K562 (cell line): ENCODE measurements around the gene MYRIP. TPM values are rescaled to one million over a fixed set of nuclear protein-coding genes. Genes with fewer than 3 reads are reported as not detected.
A peak's percentile ranks its signal among the peaks of the same experiment; 100 is the strongest.

Experiments
- ATF2 ChIP-seq: sonication (generic); formaldehyde crosslinking; IDR thresholded peaks from 2 replicates; pipeline ENCODE4 v1.8.1; 2022; ENCODE audit warnings: missing genetic modification reagents
- BCL6 ChIP-seq: fragments of 250-450 bp; sonication (Bioruptor Pico); IDR thresholded peaks from 2 replicates; pipeline ENCODE4 v1.4.0; 2020
- CCNT2 ChIP-seq: IDR thresholded peaks from 2 replicates; pipeline ENCODE4 v1.6.1; 2011; ENCODE audit warnings: borderline replicate concordance, low read depth, mild to moderate bottlenecking, moderate library complexity, mixed read lengths, low read length; ENCODE audit not compliant: insufficient read length; ENCODE audit errors: extremely low read depth
- CTCFL ChIP-seq: IDR thresholded peaks from 2 replicates; pipeline ENCODE4 v1.6.1; 2011; ENCODE audit warnings: borderline replicate concordance, low read depth, mild to moderate bottlenecking, moderate library complexity, low read length; ENCODE audit not compliant: insufficient read depth, poor library complexity, severe bottlenecking
- HOMEZ ChIP-seq: fragments of 250-450 bp; sonication (Bioruptor Pico); IDR thresholded peaks from 2 replicates; pipeline ENCODE4 v1.4.0; 2020; ENCODE audit warnings: mild to moderate bottlenecking, moderate library complexity
- L3MBTL2 ChIP-seq: fragments of 450-650 bp; IDR thresholded peaks from 2 replicates; pipeline ENCODE4 v1.6.1; 2016; ENCODE audit warnings: mild to moderate bottlenecking, moderate library complexity
- MTF1 ChIP-seq: fragments of 250-450 bp; sonication (Bioruptor Pico); IDR thresholded peaks from 2 replicates; pipeline ENCODE4 v1.9.0; 2021; ENCODE audit warnings: moderate library complexity, mild to moderate bottlenecking, inconsistent platforms, borderline replicate concordance
- RCOR1 ChIP-seq, 2 experiments: IDR thresholded peaks; 2 replicates each; pipeline ENCODE4 v1.6.1; 2012; ENCODE audit warnings: low read depth in 2 of 2, low read length in 2 of 2, borderline replicate concordance in 1 of 2, improper control_type of control experiment in 1 of 2
- SMAD4 ChIP-seq: fragments of 250-450 bp; sonication (Bioruptor Pico); conservative IDR thresholded peaks from 2 replicates; pipeline ENCODE4 v1.8.0; 2021; ENCODE audit warnings: inconsistent platforms, mild to moderate bottlenecking, moderate library complexity
- SPI1 ChIP-seq: IDR thresholded peaks from 2 replicates; pipeline ENCODE4 v1.6.1; 2011; ENCODE audit warnings: low read depth, low read length, control low read depth, borderline replicate concordance
- U2AF1 ChIP-seq: fragments of 200-400 bp; formaldehyde crosslinking; optimal IDR thresholded peaks from 2 replicates; pipeline ENCODE3; 2017; ENCODE audit warnings: mild to moderate bottlenecking, low read depth, low read length, moderate library complexity
- XRCC5 ChIP-seq: fragments of 200-400 bp; formaldehyde crosslinking; IDR thresholded peaks from 2 replicates; pipeline ENCODE4 v1.6.1; 2017; ENCODE audit warnings: low read depth, mild to moderate bottlenecking, low read length
- ZNF280B ChIP-seq: fragments of 250-450 bp; sonication (Bioruptor Pico); IDR thresholded peaks from 2 replicates; pipeline ENCODE4 v1.5.1; 2021; ENCODE audit warnings: mild to moderate bottlenecking
- ZNF609 ChIP-seq: sonication (generic); formaldehyde crosslinking; IDR thresholded peaks from 2 replicates; pipeline ENCODE4 v1.8.1; 2023; ENCODE audit warnings: missing genetic modification reagents, mild to moderate bottlenecking, borderline replicate concordance
- polyA plus RNA-seq, 8 experiments: library from polyadenylated mRNA; depleted of rRNA in 4 of 8; stranded (reverse) in 5 of 8; unstranded in 3 of 8; fragments of >200 nt; fragmentation: Nextera tagmentation in 2 of 8; fragmentation: Illumina TruSeq in 1 of 8; extraction: Ambion mirVana in 2 of 8; extraction: Trizol in 1 of 8; gene quantifications; 2 replicates each; pipeline versions ENCODE4 v1.2.1 to v1.2.3, GENCODE V29; 2011 to 2014; ENCODE audit warnings: inconsistent platforms in 1 of 8, missing spikeins in 1 of 8
- total RNA-seq, 7 experiments: library from RNA; depleted of rRNA in 6 of 7; stranded (reverse); fragments of >200 nt in 6 of 7; fragmentation: Illumina TruSeq in 2 of 7; extraction: Trizol in 2 of 7; gene quantifications; 2 replicates each; pipeline versions ENCODE4 v1.2.1 to v1.2.3, GENCODE V29; 2011 to 2021; ENCODE audit warnings: low replicate concordance in 1 of 7

MYRIP gene
- total and polyA plus RNA-seq, 9 of the 15 experiments (the other 6 are each of a cell fraction or from before 2014, with no cell fraction given): 0.03 to 0.12 TPM; not detected in 7

GRCh38 chr3:39809181-39809994 is at the start of gene MYRIP (continued):
- no peak for TF ChIP-seq U2AF1
- peak; percentile 87 for TF ChIP-seq L3MBTL2
- peak in 1 of 2 experiments; percentile 28; a peak in 1 of 4 replicates for TF ChIP-seq RCOR1 (IDR thresholded peaks at IDR 0.05; ENCODE audit: borderline replicate concordance in 1 of 2, low read depth in 2 of 2, low read length in 2 of 2)
- peak; percentile 20 for TF ChIP-seq CTCFL
- TF ChIP-seq ATF2 (CRISPR knock-in tag): no peak
- TF ChIP-seq ZNF609 (CRISPR knock-in tag): no peak
- TF ChIP-seq CCNT2: peak; percentile 79
- TF ChIP-seq MTF1 (CRISPR knock-in tag): no peak
- TF ChIP-seq XRCC5: no peak
- TF ChIP-seq SPI1: no peak
- TF ChIP-seq BCL6 (CRISPR knock-in tag): no peak
- no peak for TF ChIP-seq HOMEZ (CRISPR knock-in tag)
- TF ChIP-seq ZNF280B (CRISPR knock-in tag): no peak
- TF ChIP-seq SMAD4: peak; percentile 74
